Measurements from ENCODE around the gene RPS19BP1. TPM values are rescaled to one million over a fixed set of nuclear protein-coding genes. Genes with fewer than 3 reads are reported as not detected.

RPS19BP1 gene
- total RNA-seq, 1 experiment from 2014 or later: 102 TPM

GRCh38 chr22:39493759-39494158 lies 38.8 kb downstream of the RPS19BP1 start:
- Mint-ChIP-seq H3K27me3 (ENCODE audit: low read depth) (peaks cover 42% of the 10 kb centered on the region), H3K36me3 (no peaks in the 10 kb centered on the region), H3K27ac (no peak overlapping the region), H3K4me1 (peaks cover 8% of the 10 kb centered on the region), H3K9me3 (no peaks in the 10 kb centered on the region), H3K4me3 (no peak overlapping the region)
- DNase-seq (ENCODE audit: low spot score) (no peak), ATAC-seq (no peak)
- CTCF ChIA-PET: interaction anchor here (0.7 to 3.7 kb wide), 15 partner anchors 8 to 128 kb away, joined by 3 to 29 read pairs (median 5); partner anchors contain the start of genes ATF4, MIEF1 and TAB1
- POLR2A ChIA-PET: interaction anchor here (1.2 kb wide), 1 partner anchor 26 kb away, joined by 4 read pairs; the partner anchor contains the start of gene ATF4
- TF ChIP-seq ZNF423 (CRISPR knock-in tag; IDR thresholded peaks at IDR 0.05): no peak
- no peak for TF ChIP-seq AFF4 (CRISPR knock-in tag; IDR thresholded peaks at IDR 0.05; ENCODE audit: borderline replicate concordance)
- TF ChIP-seq IRF2 (CRISPR knock-in tag; IDR thresholded peaks at IDR 0.05; ENCODE audit: borderline replicate concordance, low read depth): no peak
- no peak for TF ChIP-seq SMAD3 (CRISPR knock-in tag; IDR thresholded peaks at IDR 0.05; ENCODE audit: borderline replicate concordance)
- no peak for TF ChIP-seq ZMAT4 (CRISPR knock-in tag; IDR thresholded peaks at IDR 0.05)
- no peak for TF ChIP-seq RELA (CRISPR knock-in tag; IDR thresholded peaks at IDR 0.05; ENCODE audit: borderline replicate concordance)
- no peak for TF ChIP-seq GTF2I (CRISPR knock-in tag; conservative IDR thresholded peaks at IDR 0.05)
- TF ChIP-seq NR3C1 (CRISPR knock-in tag; conservative IDR thresholded peaks at IDR 0.05; ENCODE audit: low read depth): no peak
- no peak for TF ChIP-seq ATF2 (CRISPR knock-in tag; IDR thresholded peaks at IDR 0.05; ENCODE audit: borderline replicate concordance, low read depth)
- no peak for TF ChIP-seq MLX (CRISPR knock-in tag; IDR thresholded peaks at IDR 0.05)
- TF ChIP-seq NFYB (CRISPR knock-in tag; conservative IDR thresholded peaks at IDR 0.05; ENCODE audit: low read depth): no peak
- no peak for TF ChIP-seq NR2C2 (CRISPR knock-in tag; IDR thresholded peaks at IDR 0.05)
- no peak for TF ChIP-seq ZBTB43 (CRISPR knock-in tag; IDR thresholded peaks at IDR 0.05)
- TF ChIP-seq TEAD1 (CRISPR knock-in tag; IDR thresholded peaks at IDR 0.05): no peak
- TF ChIP-seq NFATC4 (CRISPR knock-in tag; IDR thresholded peaks at IDR 0.05): no peak
- no peak for TF ChIP-seq JAZF1 (CRISPR knock-in tag; IDR thresholded peaks at IDR 0.05)

- ChIA-PET CTCF (interaction anchor here (0.5 to 3.7 kb wide), 8 partner anchors 12 to 99 kb away, joined by 3 to 29 read pairs (median 4); partner anchors contain the start of gene ATF4), POLR2A (interaction anchor here (1.2 kb wide), 1 partner anchor 9 kb away, joined by 3 read pairs; the partner anchor contains the start of gene MIEF1)
- Mint-ChIP-seq H3K4me1 (peaks cover 8% of the 10 kb centered on the region), H3K27me3 (ENCODE audit: low read depth) (peaks cover 26% of the 10 kb centered on the region), H3K36me3 (no peaks in the 10 kb centered on the region), H3K27ac (no peak overlapping the region), H3K4me3 (no peak overlapping the region), H3K9me3 (no peaks in the 10 kb centered on the region)
- ATAC-seq (no peak), DNase-seq (ENCODE audit: low spot score) (no peak)
- TF ChIP-seq ATF6 (CRISPR knock-in tag; IDR thresholded peaks at IDR 0.05) (no peak), ERG (CRISPR knock-in tag; IDR thresholded peaks at IDR 0.05) (no peak), AR (CRISPR knock-in tag; IDR thresholded peaks at IDR 0.05) (no peak), ZNF232 (CRISPR knock-in tag; IDR thresholded peaks at IDR 0.05) (no peak), NR3C1 (CRISPR knock-in tag; conservative IDR thresholded peaks at IDR 0.05; ENCODE audit: low read depth) (no peak), MAX (CRISPR knock-in tag; IDR thresholded peaks at IDR 0.05) (no peak)
Observed at GRCh38 chr22:39492186-39492585, 40.4 kb downstream of the RPS19BP1 start.

All from WTC11 (cell line).